HG02973 (cell line): ENCODE measurements around the gene RALB.
"Not testable (repeated sequence)": the region's sequence is repeated elsewhere in the genome, so short reads cannot be mapped to it uniquely, and the experiment has no call there.

Experiments
- ATAC-seq: cut with Tn5 transposase; IDR thresholded peaks from one replicate; pipeline ENCODE4 v1.9.1; 2021; ENCODE audit warnings: moderate library complexity; ENCODE audit not compliant: unreplicated experiment

RALB gene

DNA sequence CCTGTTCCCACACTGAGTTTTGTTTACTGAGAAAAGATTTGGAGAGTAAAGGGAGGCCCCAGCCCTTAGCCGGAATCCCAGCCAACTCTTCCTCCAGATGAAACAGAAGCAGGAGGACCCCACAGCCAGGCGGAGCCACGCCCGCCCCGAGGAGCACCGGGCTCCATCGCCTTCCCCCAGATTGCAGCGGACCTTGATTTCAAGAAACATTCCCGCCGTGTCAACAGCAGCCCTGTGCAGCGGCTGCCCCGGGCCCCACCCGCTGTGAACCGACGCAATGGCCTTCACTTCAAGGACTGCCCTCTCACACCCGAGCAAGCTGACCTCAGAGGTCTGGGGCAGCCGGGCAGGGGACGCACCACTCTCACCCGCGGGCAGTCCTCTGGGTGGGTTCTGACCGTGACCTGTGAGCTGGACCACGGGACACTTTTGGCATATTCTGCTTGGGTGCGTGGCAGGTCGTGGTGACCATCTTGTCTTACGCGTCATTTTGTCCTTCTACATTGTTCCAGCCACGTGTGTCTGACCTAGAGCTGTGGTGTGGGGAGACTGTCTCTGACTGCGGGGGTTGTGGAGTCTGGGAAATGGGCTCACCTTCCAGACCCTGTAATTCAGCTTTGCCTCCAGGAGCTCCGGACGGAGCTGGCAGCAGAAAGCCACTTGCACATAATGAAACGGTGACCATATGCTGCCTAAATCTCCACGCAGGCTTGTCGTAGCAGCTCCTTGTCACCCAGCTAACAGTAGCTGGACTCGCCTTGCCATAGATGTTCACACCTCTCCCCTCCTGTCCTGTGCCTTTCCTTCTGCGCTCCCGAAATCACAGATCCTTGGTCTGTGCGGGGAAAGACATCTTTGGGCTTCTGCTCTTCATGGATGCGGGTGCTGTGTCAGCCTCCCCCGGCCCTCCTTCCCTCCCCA is 61.3 kb downstream of the RALB start:
- ATAC-seq: no peak

DNA sequence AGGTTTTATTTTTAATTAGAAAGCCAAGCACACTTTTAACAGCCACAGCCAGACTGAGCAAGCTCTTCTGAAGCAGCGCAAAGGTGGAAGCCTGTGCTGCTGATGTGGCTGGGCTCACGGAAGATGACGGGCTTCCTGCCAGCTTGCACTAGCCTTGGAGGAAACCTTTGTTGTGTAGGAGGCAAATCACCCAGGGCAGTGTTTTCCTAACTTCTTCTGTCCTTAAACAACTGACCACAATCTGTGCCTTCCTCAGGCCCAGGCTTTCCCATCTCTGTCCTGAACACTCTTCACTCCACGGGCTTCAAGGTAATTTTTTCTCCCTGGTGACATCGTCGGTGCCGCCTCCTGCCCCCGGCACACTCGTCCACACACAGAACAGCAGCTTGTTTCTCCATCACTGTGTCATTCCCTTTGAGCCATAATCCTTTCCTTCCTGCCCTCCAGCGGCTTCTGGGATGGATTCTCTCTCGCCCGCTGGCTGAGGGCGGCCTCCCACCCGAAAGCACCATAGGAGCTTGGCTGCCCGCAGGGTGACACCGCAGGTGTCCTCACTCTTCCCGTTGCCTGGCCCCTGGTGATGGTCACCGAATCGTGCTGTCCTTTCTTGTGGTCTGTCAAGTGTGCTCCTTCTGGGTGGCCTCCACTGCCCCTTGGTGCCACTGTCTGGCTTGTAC is 62.2 kb downstream of the RALB start:
- ATAC-seq: no peak

DNA sequence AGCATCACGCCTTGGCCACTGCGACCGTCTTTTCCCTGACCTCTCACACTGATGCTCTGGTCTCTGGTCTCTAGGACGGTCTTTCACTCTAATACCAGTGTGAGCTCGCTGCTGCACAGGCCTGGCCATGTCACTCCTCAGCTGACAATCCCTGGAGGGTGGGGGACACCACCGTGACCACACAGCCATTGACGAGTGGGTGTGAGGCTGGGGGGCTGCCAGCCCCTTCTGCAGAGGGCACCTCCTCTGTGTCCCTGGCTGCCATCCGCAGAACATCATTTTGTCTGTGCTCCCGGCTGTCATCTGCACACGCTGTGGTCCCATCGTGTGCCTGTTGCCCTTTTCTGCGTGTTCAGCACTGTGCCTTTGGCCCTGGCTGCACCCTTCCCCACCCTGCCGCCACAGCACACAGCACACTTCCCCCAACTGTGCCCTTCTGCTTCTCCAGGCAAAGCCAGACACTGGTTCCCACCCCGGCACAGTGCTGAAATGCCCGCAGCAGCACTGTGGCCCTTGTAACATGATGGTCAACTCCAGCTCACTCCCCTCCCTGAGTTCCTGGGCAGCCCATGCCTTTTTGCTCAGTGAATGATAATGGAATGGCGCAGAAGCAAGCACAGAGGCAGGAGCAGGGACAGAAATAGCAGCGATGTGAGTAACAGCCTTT is 62.8 kb downstream of the RALB start:
- no peak for ATAC-seq

DNA sequence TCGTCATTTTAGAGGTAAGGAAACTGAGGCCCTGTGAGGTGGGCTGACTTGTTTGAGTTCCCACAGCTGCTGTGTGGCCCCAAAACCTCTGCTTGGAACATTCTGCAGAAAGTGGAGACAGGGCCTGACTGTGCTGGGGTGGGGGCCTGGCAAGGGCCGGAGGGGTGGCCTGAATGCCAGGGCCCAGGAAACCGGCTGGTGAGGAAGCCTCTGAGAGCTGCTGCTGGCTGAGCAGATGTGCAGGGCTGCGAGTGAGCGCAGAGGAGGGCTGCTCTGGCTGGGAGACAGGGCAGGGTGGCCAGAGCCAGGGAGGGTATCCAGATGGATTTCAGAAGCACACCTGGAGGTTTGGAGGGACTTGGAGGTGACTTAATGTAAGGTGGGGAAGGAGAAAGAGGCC is 63.4 kb downstream of the RALB start:
- ATAC-seq: no peak

DNA sequence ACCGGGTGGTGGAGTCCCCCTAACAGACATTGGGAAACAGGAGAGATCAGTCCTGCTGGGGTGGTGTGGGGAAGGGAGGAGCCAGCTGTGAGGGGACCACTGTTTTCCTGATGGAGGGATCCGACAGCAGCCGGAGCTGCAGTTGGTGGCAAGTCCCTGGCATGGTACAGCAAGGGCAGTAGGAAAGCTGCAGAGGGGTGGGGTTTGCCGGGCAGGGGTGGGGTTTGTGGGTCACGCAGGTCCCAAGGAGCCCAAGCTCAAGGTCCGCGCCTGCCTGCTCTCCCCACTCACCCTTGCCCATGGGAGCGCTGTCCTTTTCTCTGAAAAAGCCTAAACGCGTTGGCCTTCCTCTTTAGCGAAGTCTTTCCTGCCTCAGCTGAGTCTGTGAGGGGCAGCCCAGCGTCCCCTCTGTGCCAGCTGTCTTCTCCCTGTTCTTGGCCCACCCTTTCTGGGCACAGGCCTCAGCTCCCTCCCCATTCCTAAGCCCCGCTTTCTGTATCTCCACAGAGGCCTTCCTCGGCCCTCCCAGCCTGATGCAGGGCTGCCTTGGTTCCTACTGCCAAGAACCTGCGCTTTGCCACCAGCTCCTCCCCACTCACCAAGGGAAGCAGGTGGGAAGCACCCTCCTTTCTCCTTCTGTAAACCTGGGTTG is 64.0 kb downstream of the RALB start:
- no peak for ATAC-seq

DNA sequence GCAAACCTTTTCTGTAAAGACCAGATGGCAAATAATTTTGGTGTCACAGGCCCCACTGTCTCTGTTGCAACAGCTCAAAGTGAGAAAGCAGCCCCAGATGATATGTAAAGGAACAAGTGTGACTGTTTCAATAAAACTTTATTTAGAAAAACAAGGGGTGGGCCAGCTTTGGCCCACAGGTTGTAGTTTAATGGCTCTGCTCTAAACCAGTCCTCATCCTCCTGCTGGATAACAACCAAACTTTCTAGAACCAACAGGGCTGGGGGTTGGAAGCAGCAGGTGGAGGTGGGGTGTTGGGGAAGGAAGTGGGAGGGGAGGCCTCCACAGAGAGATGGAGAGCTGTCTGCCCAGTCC is 64.5 kb downstream of the RALB start:
- no peak for ATAC-seq

DNA sequence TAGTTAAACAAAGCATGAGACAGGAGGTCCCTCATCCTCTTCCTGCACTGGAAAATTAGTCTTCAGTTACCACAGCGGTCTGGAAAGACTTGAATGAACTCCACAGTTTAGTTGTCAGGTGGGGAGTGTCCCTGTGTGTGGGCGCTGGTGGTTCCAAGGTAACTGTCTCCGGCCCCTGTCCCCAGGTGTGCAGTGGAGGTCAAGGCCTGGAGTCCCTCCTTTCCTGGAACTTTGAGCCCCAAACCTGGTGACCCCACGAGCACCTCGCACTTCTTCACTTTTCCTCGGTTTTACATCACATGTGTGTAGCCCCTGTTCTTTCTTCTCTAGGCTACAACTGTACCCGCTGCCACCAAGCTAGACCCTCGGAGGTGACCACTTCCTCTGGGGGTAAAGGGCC is 65.3 kb downstream of the RALB start:
- no peak for ATAC-seq

DNA sequence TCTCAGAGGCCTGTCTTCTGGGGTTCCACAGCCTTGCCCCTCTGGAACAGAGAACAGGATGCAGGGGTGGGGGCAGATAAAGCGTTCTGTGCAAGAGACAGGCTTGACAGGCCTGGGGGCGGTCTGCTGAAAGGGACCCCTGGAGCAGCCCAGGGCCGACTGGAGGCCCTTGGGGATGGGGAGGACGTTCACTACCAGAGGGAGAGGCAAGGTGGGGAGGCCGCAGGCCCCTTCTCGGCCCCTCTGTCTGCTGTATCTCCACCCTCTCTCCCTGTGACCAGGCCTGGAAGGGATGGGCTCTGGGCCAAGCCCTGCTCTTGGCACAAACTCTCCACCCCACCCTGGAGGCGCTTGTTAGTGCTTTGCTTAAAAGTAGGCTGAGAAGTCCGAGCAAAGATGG is 66.0 kb downstream of the RALB start:
- ATAC-seq: no peak

DNA sequence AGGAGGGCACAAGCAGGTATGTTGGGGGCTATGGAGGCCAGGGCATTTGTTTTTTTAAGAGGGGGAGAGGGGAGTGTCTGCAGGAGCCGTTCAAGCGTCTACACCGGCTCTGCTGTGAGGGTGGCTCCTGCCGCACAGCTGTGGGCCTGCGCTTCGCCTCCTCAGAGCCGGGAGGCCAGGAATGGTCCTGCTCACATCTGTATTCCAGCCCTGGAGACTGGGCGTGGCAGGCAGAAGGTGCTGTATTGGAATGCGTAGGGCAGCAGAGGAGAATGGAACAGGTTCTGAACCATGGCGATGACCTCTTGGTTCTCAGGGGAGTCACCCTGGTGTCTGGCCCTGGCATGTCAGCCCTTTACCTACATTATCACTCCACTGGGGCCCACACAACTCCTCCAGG is 66.5 kb downstream of the RALB start:
- ATAC-seq: no peak

DNA sequence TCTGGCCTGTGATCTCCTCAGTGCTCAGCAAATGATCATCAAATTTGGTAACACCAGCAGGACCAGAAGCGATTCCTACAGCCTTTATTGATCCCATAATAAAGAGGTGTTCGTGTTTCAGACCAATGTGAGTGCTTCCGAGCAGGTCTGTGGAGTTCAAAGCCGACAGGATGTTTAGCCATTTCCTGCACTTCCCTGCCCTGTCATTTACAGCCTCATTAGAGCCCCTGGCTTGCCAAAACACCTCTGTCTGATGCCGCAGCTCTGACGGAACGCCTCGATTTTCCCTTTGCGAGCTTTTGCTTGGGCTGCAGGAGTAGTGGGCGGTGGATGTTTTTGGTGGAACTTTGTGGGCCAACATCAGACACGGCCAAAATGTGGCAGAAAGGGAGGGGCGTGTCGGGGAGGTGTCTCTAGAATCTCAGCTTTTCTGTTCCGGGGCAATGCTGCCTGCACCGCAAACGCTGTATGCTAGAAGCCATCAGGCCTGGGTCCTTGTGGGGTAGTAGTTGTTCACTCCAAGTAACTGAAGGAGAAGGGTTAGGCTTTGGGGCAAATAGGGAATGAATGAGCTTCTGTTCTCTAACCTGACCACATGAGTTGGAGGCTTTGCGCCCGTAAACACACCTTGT is 67.2 kb downstream of the RALB start:
- ATAC-seq: no peak

DNA sequence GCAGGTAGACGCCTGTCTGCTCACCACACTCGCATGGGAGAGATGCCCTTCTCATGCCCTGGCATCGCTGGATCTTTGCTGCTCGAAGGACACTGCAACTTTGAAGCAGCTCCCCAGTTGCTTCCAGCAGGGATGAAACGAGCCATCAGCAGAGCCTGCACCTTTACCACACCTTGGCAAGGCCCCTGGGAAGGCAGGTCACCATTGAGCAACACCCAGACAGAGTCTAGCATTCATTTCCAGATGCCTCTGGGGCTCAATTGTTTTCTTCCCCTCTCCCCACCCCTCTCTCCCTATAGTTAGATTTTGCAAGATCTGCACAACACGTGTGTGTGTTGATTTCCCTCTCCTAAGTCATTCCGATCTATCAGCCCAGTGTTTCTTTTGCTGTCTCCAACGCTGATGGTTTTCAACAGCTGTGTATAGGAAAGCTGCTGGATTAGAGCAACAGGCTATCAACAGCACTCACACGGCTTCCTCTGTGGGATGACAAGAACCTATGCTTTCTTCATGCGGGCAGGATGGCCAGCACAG is 67.7 kb downstream of the RALB start:
- ATAC-seq: no peak

DNA sequence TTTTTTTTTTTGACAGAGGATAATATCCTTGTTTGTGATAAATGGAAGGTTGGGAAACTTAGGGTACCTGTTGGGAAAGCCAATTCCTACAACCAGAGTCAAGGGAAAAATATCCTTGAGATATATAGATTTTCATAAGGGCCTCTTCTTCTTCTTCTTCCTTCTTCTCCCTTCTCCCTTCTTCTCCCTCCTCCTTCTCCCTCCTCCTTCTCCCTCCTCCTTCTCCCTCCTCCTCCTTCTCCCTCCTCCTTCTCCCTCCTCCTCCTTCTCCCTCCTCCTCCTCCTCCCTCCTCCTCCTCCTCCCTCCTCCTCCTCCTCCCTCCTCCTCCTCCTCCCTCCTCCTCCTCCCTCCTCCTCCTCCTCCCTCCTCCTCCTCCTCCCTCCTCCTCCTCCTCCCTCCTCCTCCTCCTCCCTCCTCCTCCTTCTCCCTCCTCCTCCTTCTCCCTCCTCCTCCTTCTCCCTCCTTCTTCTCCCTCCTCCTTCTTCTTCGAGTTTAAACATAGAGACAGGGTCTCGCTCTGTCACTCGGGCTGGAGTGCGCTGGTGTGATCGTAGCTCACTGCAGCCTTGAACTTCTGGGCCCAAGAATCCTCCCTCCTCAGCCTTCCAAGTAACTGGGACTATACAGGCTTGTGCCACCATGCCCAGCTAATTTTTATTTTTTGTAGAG is 68.4 kb downstream of the RALB start:
- not testable (repeated sequence) for ATAC-seq

DNA sequence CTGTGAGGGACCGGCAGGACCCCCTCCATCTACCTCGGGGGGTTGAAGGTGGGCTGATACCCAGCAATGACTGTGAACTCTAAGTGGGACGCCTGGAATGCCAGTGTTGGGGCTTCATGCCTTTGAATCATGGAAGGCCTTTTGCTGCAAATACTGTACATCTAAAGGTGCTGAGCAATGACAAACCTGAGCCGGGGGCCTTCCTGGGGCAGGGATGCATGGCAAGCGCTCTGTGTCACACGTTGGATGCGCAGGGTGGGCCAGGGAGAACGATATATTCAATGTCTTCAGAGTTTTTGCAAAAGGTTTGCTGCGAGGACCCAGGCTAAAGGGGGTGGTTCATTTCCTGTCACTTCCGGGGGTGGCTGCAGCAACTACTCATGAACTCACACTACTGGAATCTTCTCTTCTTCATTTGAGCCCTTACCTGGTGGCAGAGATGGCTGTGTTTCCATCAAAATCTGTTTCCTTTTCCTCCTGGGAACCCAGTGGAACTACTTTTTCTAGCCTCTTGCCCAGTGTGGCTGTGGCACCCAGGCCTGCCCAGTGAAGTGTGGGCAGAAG is 69.2 kb downstream of the RALB start:
- no peak for ATAC-seq

DNA sequence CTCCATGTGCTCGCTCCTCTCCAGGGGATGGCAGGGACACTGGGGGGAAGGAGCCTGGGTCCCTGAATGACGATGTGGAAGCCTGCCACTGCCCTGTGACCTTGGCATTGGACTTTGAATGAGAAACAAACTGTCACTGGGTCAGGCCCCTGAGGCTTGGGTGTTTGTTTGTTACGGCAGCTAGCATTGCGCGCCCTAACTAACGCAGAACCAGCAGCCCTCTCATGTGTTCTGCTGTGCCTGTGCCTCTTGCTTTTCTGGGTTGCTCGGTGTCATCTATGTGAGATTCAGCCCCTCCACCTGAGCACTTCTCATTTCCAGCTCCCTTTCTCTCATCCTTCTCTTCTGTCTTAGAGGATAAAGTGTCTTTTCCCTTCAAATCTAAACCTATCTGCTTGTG is 69.7 kb downstream of the RALB start:
- no peak for ATAC-seq

DNA sequence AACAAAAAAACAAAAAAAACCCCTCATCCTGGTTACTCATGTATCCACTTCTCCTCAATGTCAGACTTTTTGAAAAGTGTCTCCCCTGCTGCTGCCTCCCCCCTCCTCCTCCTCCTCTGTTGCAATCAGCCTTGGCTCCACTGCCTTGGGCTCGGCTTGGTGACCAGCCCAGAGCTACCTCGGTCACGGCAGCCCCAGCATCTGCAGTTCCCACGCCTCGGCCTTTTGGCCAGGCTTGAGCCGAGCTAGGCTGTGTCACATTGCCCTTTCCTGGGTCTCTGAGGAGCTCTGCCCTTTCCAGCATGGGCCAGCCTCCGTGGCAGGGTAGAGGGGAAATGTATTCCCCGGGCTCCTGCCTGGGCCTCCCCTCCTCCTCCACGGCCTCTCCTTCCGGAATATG is 70.6 kb downstream of the RALB start:
- no peak for ATAC-seq

DNA sequence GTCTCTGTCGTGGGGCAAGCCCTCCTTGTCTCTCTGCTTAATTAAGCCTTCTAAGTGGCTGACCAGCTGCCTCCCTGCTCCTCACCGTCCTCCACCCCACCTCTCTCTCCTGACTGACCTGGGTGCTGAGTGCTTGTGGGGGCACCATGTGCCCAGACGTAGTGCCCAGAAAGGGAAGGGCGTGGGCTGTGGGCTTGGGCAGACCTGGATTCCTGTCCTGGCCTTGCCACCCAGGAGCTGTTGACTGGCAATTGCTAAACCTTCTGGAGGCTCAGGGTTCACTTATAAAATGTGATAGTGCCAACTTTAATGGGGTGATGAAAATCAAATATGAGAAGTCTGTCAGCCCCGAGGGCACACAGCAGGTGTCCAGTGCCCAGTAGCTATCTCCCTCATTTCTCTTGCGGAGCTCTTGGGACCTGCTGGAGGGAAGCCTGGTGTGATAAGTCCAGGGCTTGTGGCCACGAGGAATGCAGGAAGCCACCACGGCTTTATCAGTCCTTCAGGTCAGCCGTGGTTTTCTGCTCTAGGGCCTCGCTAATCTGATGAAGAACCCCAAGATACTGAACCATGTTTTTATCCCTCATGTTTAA is 71.3 kb downstream of the RALB start:
- ATAC-seq: no peak

DNA sequence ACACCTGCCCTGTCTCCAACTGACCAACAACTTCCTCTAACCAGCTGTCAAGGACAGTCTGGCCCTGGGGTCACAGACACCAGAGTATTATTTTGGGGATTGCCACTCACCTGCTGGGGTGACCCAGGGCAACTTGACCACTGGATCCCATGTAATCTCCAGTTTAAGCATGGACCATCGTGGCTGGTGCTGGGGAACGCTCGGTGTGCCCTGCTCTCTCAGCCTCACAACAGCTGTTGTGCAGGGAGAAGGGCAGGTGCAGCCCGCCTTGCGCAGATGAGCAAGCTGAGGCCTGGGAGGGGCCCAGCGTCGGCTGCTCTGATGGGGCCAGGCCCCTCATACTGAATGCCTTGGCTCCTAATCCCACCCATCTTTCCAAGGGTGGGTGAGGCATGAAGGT is 72.3 kb downstream of the RALB start:
- no peak for ATAC-seq

DNA sequence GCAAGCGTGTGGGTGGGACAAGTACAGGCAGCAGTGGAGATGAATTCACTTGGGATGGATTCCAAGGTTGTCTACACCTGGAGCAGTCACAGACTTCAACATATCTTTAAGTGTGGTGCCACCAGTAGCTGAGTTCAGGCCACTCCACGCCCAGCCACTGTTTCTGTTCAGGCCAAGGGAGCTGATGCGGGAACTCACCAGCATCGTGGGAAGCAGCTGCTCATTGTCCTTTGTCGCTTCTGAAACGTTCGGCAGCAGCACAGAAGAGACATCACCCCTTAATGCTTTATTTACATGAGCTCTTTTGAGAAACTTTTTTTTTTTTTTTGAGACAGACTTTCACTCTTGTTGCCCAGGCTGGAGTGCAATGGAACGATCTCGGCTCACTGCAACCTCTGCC is 73.4 kb downstream of the RALB start:
- no peak for ATAC-seq
